Measurements from ENCODE around the gene ELOVL2. TPM values are rescaled to one million over a fixed set of nuclear protein-coding genes. Genes with fewer than 3 reads are reported as not detected.

The ELOVL2 gene
- total RNA-seq, 1 experiment from 2014 or later = 0.07 TPM

GRCh38 chr6:11013721-11014070 is 30.4 kb downstream of the ELOVL2 start:
- ChIA-PET RAD21 (ENCODE audit: low non-redundant PET in 1 of 2, low total read pairs in 2 of 2, uncharacterized antibody in 2 of 2, unreplicated experiment in 2 of 2) (no interaction called here), POLR2A (no interaction called here), CTCF (no interaction called here)
- ATAC-seq (no peak), DNase-seq (ENCODE audit: low read depth, low spot score) (no peak)
- Histone ChIP-seq H3K4me2 (ENCODE audit: low read length) (no peak overlapping the region), H3K27me3 (ENCODE audit: insufficient read depth, low read length) (no peaks in the 10 kb centered on the region), H3K79me2 (ENCODE audit: insufficient read depth, low read length) (no peaks in the 10 kb centered on the region), H2AFZ (ENCODE audit: low read depth, low read length, poor library complexity, severe bottlenecking) (no peak overlapping the region), H3K36me3 (ENCODE audit: control insufficient read depth in 1 of 2, insufficient read depth in 2 of 2, low read length in 2 of 2) (no peaks in the 10 kb centered on the region), H3K9me3 (ENCODE audit: control insufficient read depth in 1 of 2, insufficient read depth in 1 of 2, low read depth in 1 of 2, low read length in 2 of 2) (no peaks in the 10 kb centered on the region), H4K20me1 (ENCODE audit: insufficient read depth) (no peaks in the 10 kb centered on the region), H3K9ac (ENCODE audit: low read length) (no peak overlapping the region), H3K4me3 (replicated peaks in 1 of 2; ENCODE audit: low read depth in 1 of 2, low read length in 2 of 2) (no peak overlapping the region), H3K27ac (ENCODE audit: low read depth, low read length) (no peak overlapping the region), H3K4me1 (ENCODE audit: control insufficient read depth in 1 of 2, insufficient read depth in 2 of 2, low read length in 2 of 2) (peaks cover 13 to 26% of the 10 kb centered on the region in 2 experiments), H3K9me2 (ENCODE audit: insufficient read depth) (no peaks in the 10 kb centered on the region)
- BruUV-seq (replicated peaks) = no TSS peak
- intact Hi-C loops (cut with micrococcal nuclease) = no loop called here
- TF ChIP-seq POLR2AphosphoS5 (IDR thresholded peaks at IDR 0.05; ENCODE audit: low read depth, low read length) (no peak), CTCF (IDR thresholded peaks at IDR 0.05 in 2 of 3, conservative IDR thresholded peaks at IDR 0.05 in 1 of 3; ENCODE audit: borderline replicate concordance in 1 of 3, insufficient read depth in 1 of 3, low read depth in 2 of 3, low read length in 2 of 3) (0 out of 6 replicates have a peak, but pooled peaks of 1 of the 3 experiments have one; percentile 9)

- CTCF ChIA-PET = no interaction called here
- POLR2A ChIA-PET = no interaction called here
Observed at GRCh38 chr6:11012976-11013720, 31.0 kb downstream of the ELOVL2 start.

More at GRCh38 chr6:11012976-11013720, 31.0 kb downstream of the ELOVL2 start:
- Histone ChIP-seq H3K27ac (ENCODE audit: low read depth, low read length) (no peak overlapping the region), H3K4me3 (replicated peaks in 1 of 2; ENCODE audit: low read depth in 1 of 2, low read length in 2 of 2) (no peak overlapping the region), H2AFZ (ENCODE audit: low read depth, low read length, poor library complexity, severe bottlenecking) (peak overlapping the region; percentile 7), H3K9me3 (ENCODE audit: control insufficient read depth in 1 of 2, insufficient read depth in 1 of 2, low read depth in 1 of 2, low read length in 2 of 2) (no peaks in the 10 kb centered on the region), H3K4me1 (ENCODE audit: control insufficient read depth in 1 of 2, insufficient read depth in 2 of 2, low read length in 2 of 2) (peaks cover 18 to 32% of the 10 kb centered on the region in 2 experiments), H3K36me3 (ENCODE audit: control insufficient read depth in 1 of 2, insufficient read depth in 2 of 2, low read length in 2 of 2) (no peaks in the 10 kb centered on the region), H3K79me2 (ENCODE audit: insufficient read depth, low read length) (no peaks in the 10 kb centered on the region), H3K4me2 (ENCODE audit: low read length) (no peak overlapping the region), H3K9me2 (ENCODE audit: insufficient read depth) (no peaks in the 10 kb centered on the region), H4K20me1 (ENCODE audit: insufficient read depth) (no peaks in the 10 kb centered on the region), H3K9ac (ENCODE audit: low read length) (no peak overlapping the region), H3K27me3 (ENCODE audit: insufficient read depth, low read length) (no peaks in the 10 kb centered on the region)
- intact Hi-C loops (cut with micrococcal nuclease) = no loop called here
- ATAC-seq = no peak
- TF ChIP-seq CEBPB (IDR thresholded peaks at IDR 0.05; ENCODE audit: low read depth) = no peak
- no peak for TF ChIP-seq SP1 (IDR thresholded peaks at IDR 0.05; ENCODE audit: low read depth)
- TF ChIP-seq ZFX (IDR thresholded peaks at IDR 0.05) = no peak
- TF ChIP-seq EGR1 (IDR thresholded peaks at IDR 0.05; ENCODE audit: low read depth) = no peak
- TF ChIP-seq RAD21 (IDR thresholded peaks at IDR 0.05; ENCODE audit: low read depth) = no peak
- no peak for TF ChIP-seq POLR2A (IDR thresholded peaks at IDR 0.05; ENCODE audit: borderline replicate concordance, extremely low read depth, insufficient read depth, insufficient read length)
- TF ChIP-seq CBX3 (IDR thresholded peaks at IDR 0.05; ENCODE audit: low read depth) = no peak
- TF ChIP-seq EZH2 (IDR thresholded peaks at IDR 0.05) = no peak
- no peak for TF ChIP-seq SIN3A (IDR thresholded peaks at IDR 0.05; ENCODE audit: low read depth)
- no peak for TF ChIP-seq EZH2phosphoT487 (IDR thresholded peaks at IDR 0.05; ENCODE audit: borderline replicate concordance)
- no peak for TF ChIP-seq ZNF274 (IDR thresholded peaks at IDR 0.05; ENCODE audit: low read depth, low read length)
- TF ChIP-seq MAX (IDR thresholded peaks at IDR 0.05) = no peak
- no peak for TF ChIP-seq TCF7L2 (IDR thresholded peaks at IDR 0.05; ENCODE audit: borderline replicate concordance, extremely low read depth, insufficient read depth, insufficient read length)
- DNase-seq (ENCODE audit: low read depth, low spot score) = no peak
- no TSS peak for BruUV-seq (replicated peaks)
- RAD21 ChIA-PET (ENCODE audit: low non-redundant PET in 1 of 2, low total read pairs in 2 of 2, uncharacterized antibody in 2 of 2, unreplicated experiment in 2 of 2) = no interaction called here
